COLO829 (cell line): ENCODE results near the gene CHRNA10.

ENCODE experiments used
- DNase-seq: peaks from one replicate; pipeline ENCODE4 v3.0.0; 2012; ENCODE audit warnings: low spot score

The CHRNA10 gene

GRCh38 chr11:3632070-3632660 lies 39.0 kb downstream of the CHRNA10 start:
- no peak for DNase-seq

GRCh38 chr11:3631331-3631730 lies 39.9 kb downstream of the CHRNA10 start:
- no peak for DNase-seq

- no peak for DNase-seq
Observed at GRCh38 chr11:3627291-3627690, 43.9 kb downstream of the CHRNA10 start.

GRCh38 chr11:3626250-3626960 lies 44.8 kb downstream of the CHRNA10 start:
- no peak for DNase-seq

- DNase-seq: no peak
Observed at GRCh38 chr11:3623767-3624458, 47.3 kb downstream of the CHRNA10 start.

- no peak for DNase-seq
Observed at GRCh38 chr11:3623121-3623520, 48.1 kb downstream of the CHRNA10 start.

- no peak for DNase-seq
Observed at GRCh38 chr11:3622521-3622920, 48.7 kb downstream of the CHRNA10 start.

- no peak for DNase-seq
Observed at GRCh38 chr11:3617990-3618389, 53.2 kb downstream of the CHRNA10 start.

- no peak for DNase-seq
Observed at GRCh38 chr11:3616721-3617460, 54.3 kb downstream of the CHRNA10 start.

- DNase-seq: no peak
Observed at GRCh38 chr11:3615998-3616397, 55.2 kb downstream of the CHRNA10 start.
